Measurements from ENCODE around the gene GRB7.

DNA sequence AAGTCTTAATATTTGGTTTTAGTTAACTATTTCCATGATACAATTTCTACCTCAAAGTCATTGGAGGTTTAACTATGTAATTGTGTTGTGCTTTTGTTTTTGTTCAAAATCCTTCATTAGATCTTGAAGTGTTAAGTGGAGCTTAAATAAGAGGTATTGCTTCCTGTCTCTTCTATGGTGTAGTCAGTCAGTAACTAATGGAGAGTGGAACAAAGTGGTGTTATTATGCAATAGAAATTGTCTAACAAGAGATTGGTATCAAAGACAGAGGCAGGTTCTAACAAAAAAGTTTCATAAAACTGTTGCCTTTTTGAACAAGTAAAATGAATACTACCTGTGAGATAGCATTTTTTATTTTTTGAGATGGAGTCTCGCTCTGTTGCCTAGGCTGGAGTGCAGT lies 45.2 kb downstream of the GRB7 start:
- TF ChIP-seq MAFK (IDR thresholded peaks at IDR 0.05; ENCODE audit: partially characterized antibody) (no peak), EP300 (IDR thresholded peaks at IDR 0.05) (no peak), REST (IDR thresholded peaks at IDR 0.05) (no peak), CTCF (IDR thresholded peaks at IDR 0.05) (no peak), CBX2 (IDR thresholded peaks at IDR 0.05; ENCODE audit: borderline replicate concordance, low read depth) (no peak), RAD21 (conservative IDR thresholded peaks at IDR 0.05 in 1 of 2, IDR thresholded peaks at IDR 0.05 in 1 of 2) (no peak), POLR2A (IDR thresholded peaks at IDR 0.05; ENCODE audit: low read length) (no peak), ZFP36 (IDR thresholded peaks at IDR 0.05; ENCODE audit: borderline replicate concordance, partially characterized antibody) (no peak)

Data from A549 (cell line).